K562 (cell line): ENCODE measurements around the gene NADSYN1. TPM values are rescaled to one million over a fixed set of nuclear protein-coding genes. Genes with fewer than 3 reads are reported as not detected.

Source experiments
- ATAC-seq: fragments of 200-7000 bp; cut with Tn5 transposase; 3 replicates; pipeline ENCODE4 v1.9.1; 2020; ENCODE audit warnings: moderate library complexity
- BruUV-seq: library from RNA; stranded (reverse); fragments of 400-500 nt; replicated peaks from 2 replicates; lab custom pipeline; 2021; lab: Mats Ljungman, UMichigan
- CTCF ChIA-PET: fragments of 300-600 bp; formaldehyde crosslinking; extraction: SDS; loops from one replicate; lab custom pipeline; 2021; ENCODE audit warnings: low intra/inter-chr PET ratio; lab: Yijun Ruan, JAX
- POLR2A ChIA-PET: fragments of 300-600, 350-650 bp; sonication (Branson Sonifier 250); formaldehyde crosslinking; extraction: SDS; loops from one replicate; lab custom pipeline; 2021; ENCODE audit warnings: antibody characterized with exemption, inconsistent platforms; lab: Yijun Ruan, JAX
- DNase-seq, 4 experiments: peaks; one replicate each; pipeline versions ENCODE4 v3.0.0 to v3.0.0-alpha.2; 2011 to 2018; ENCODE audit warnings: low spot score in 3 of 4, mixed read lengths in 3 of 4; ENCODE audit errors: extremely low read depth in 1 of 4
- FAIRE-seq: peaks from 2 replicates; lab custom pipeline; 2011; peaks lifted over from hg19 to GRCh38; lab: Jason Lieb, UNC
- H2AFZ ChIP-seq: 2 replicates; pipeline ENCODE4 v1.6.0; 2011; ENCODE audit warnings: low read depth, low read length, control low read depth, inconsistent platforms
- H3K27ac ChIP-seq: fragments of 200-600 bp; 3 replicates; pipeline ENCODE4 v1.8.0; 2011; ENCODE audit warnings: low read depth, mild to moderate bottlenecking, control low read depth, inconsistent platforms, low read length, moderate library complexity, mixed read lengths; ENCODE audit errors: extremely low read depth
- H3K27me3 ChIP-seq, 2 experiments: fragments of 300-600 bp in 1 of 2; 2 replicates in 1 of 2; 3 replicates in 1 of 2; pipeline versions ENCODE4 v1.6.0 to v1.8.0; 2011; ENCODE audit warnings: inconsistent platforms in 2 of 2, low read length in 2 of 2, mild to moderate bottlenecking in 1 of 2, mixed read lengths in 1 of 2, moderate library complexity in 1 of 2; ENCODE audit not compliant: control insufficient read depth in 2 of 2, insufficient read depth in 2 of 2
- H3K36me3 ChIP-seq: fragments of 300-600 bp; 3 replicates; pipeline ENCODE4 v1.8.0; 2011; ENCODE audit warnings: mild to moderate bottlenecking, low read length, inconsistent platforms; ENCODE audit not compliant: control insufficient read depth, insufficient read depth
- H3K4me1 ChIP-seq, 2 experiments: fragments of 200-600 bp in 1 of 2; replicated peaks in 1 of 2; 2 replicates in 1 of 2; 3 replicates in 1 of 2; pipeline versions ENCODE4 v1.5.1 to v1.8.0; 2011; ENCODE audit warnings: inconsistent platforms in 2 of 2, low read length in 2 of 2, mild to moderate bottlenecking in 1 of 2, mixed read lengths in 1 of 2, moderate library complexity in 1 of 2; ENCODE audit not compliant: control insufficient read depth in 2 of 2, insufficient read depth in 2 of 2
- H3K4me2 ChIP-seq: 2 replicates; pipeline ENCODE4 v1.6.1; 2011; ENCODE audit warnings: low read length, control low read depth, inconsistent platforms, mixed read lengths; ENCODE audit not compliant: insufficient read depth
- H3K4me3 ChIP-seq: fragments of 200-600 bp; sonication (generic), shearing (Covaris generic); 2 replicates; pipeline ENCODE4 v1.5.1; 2016; ENCODE audit warnings: control low read depth, inconsistent platforms
- H3K79me2 ChIP-seq: fragments of 200-600 bp; 3 replicates; pipeline ENCODE4 v1.8.0; 2011; ENCODE audit warnings: low read length, inconsistent platforms; ENCODE audit not compliant: control insufficient read depth, insufficient read depth
- H3K9ac ChIP-seq, 2 experiments: 2 replicates each; pipeline versions ENCODE4 v1.6.0 to v1.6.1; 2011; ENCODE audit warnings: low read depth in 2 of 2, low read length in 2 of 2, control low read depth in 1 of 2, inconsistent platforms in 1 of 2, mild to moderate bottlenecking in 1 of 2, mixed read lengths in 1 of 2; ENCODE audit not compliant: insufficient read depth in 1 of 2
- H3K9me1 ChIP-seq: one replicate; pipeline ENCODE4 v1.6.0; 2011; ENCODE audit warnings: inconsistent platforms, mild to moderate bottlenecking, low read length, moderate library complexity; ENCODE audit not compliant: control insufficient read depth, insufficient read depth
- H3K9me3 ChIP-seq: replicated peaks from 2 replicates; pipeline ENCODE4 v1.5.1; 2011; ENCODE audit warnings: low read depth, low read length, inconsistent platforms; ENCODE audit not compliant: control insufficient read depth, insufficient read depth
- H4K20me1 ChIP-seq: replicated peaks from 2 replicates; pipeline ENCODE4 v1.6.1; 2011; ENCODE audit warnings: low read length, inconsistent platforms, mixed read lengths; ENCODE audit not compliant: control insufficient read depth, insufficient read depth
- FOXP4 ChIP-seq: sonication (generic); formaldehyde crosslinking; IDR thresholded peaks from 2 replicates; pipeline ENCODE4 v1.8.0; 2022; ENCODE audit warnings: mild to moderate bottlenecking, missing genetic modification reagents, borderline replicate concordance
- HSF4 ChIP-seq: fragments of 250-450 bp; sonication (Bioruptor Pico); IDR thresholded peaks from 2 replicates; pipeline ENCODE4 v2.1.2; 2022; ENCODE audit warnings: mild to moderate bottlenecking, moderate library complexity, borderline replicate concordance
- KAT7 ChIP-seq: sonication (generic); formaldehyde crosslinking; IDR thresholded peaks from 2 replicates; pipeline ENCODE4 v1.8.0; 2022; ENCODE audit warnings: missing genetic modification reagents, mild to moderate bottlenecking, borderline replicate concordance
- NR2C1 ChIP-seq, 2 experiments: fragments of 450-650 bp; IDR thresholded peaks; 2 replicates each; pipeline ENCODE4 v1.6.1; 2017; ENCODE audit warnings: mild to moderate bottlenecking in 2 of 2, antibody characterized with exemption in 1 of 2, inconsistent platforms in 1 of 2, missing compliant biosample characterization in 1 of 2, missing genetic modification characterization in 1 of 2
- NR2C2 ChIP-seq, 2 experiments: fragments of 200-800 bp in 1 of 2; sonication (Bioruptor generic) in 1 of 2; sonication (generic) in 1 of 2; formaldehyde crosslinking in 1 of 2; IDR thresholded peaks; 2 replicates each; pipeline versions ENCODE4 v1.6.1 to v1.8.0; 2016 to 2022; ENCODE audit warnings: mild to moderate bottlenecking in 1 of 2, missing compliant biosample characterization in 1 of 2, missing genetic modification characterization in 1 of 2, missing genetic modification reagents in 1 of 2
- NR3C1 ChIP-seq: sonication (generic); formaldehyde crosslinking; IDR thresholded peaks from 2 replicates; pipeline ENCODE4 v1.8.1; 2022; ENCODE audit warnings: missing genetic modification reagents
- RBM15 ChIP-seq: fragments of 200-400 bp; formaldehyde crosslinking; IDR thresholded peaks from 2 replicates; pipeline ENCODE4 v1.6.1; 2018; ENCODE audit warnings: mild to moderate bottlenecking, low read length, moderate library complexity; ENCODE audit not compliant: insufficient read depth
- SOX6 ChIP-seq: fragments of 450-650 bp; IDR thresholded peaks from 2 replicates; pipeline ENCODE4 v1.6.1; 2014; ENCODE audit warnings: mild to moderate bottlenecking
- USF2 ChIP-seq: sonication (generic); formaldehyde crosslinking; IDR thresholded peaks from 2 replicates; pipeline ENCODE4 v1.5.0; 2020; ENCODE audit warnings: missing genetic modification reagents
- ZNF561 ChIP-seq: fragments of 450-650 bp; formaldehyde crosslinking; conservative IDR thresholded peaks from 2 replicates; pipeline ENCODE4 v1.4.0; 2020; ENCODE audit warnings: mild to moderate bottlenecking, moderate library complexity
- ZNF584 ChIP-seq: fragments of 200-800 bp; sonication (Bioruptor generic); IDR thresholded peaks from 2 replicates; pipeline ENCODE4 v1.6.1; 2016; ENCODE audit warnings: low read depth, mild to moderate bottlenecking, missing genetic modification characterization, missing compliant biosample characterization
- WGBS: fragments of 100-300 bp; shearing (Covaris generic); methylation state at CpG from one replicate; pipeline ENCODE4 v1.1.6; 2016; ENCODE audit warnings: low coverage, mixed read lengths; ENCODE audit not compliant: insufficient coverage; ENCODE audit errors: missing lambda C conversion rate; 5-methylcytosine and 5-hydroxymethylcytosine counted together
- in situ Hi-C: fragments of 300-500 bp; cut with MboI; formaldehyde crosslinking; loops from 4 replicates; pipeline ENCODE4 v1.15.0; 2018; ENCODE audit warnings: inconsistent platforms, mixed read lengths
- intact Hi-C: fragments of 100-400 bp; cut with micrococcal nuclease; formaldehyde crosslinking; loops from 2 replicates; pipeline ENCODE4 v1.14.2; 2022
- polyA plus RNA-seq, 8 experiments: library from polyadenylated mRNA; depleted of rRNA in 4 of 8; stranded (reverse) in 5 of 8; unstranded in 3 of 8; fragments of >200 nt; fragmentation: Nextera tagmentation in 2 of 8; fragmentation: Illumina TruSeq in 1 of 8; extraction: Ambion mirVana in 2 of 8; extraction: Trizol in 1 of 8; gene quantifications; 2 replicates each; pipeline versions ENCODE4 v1.2.1 to v1.2.3, GENCODE V29; 2011 to 2014; ENCODE audit warnings: inconsistent platforms in 1 of 8, missing spikeins in 1 of 8
- total RNA-seq, 7 experiments: library from RNA; depleted of rRNA in 6 of 7; stranded (reverse); fragments of >200 nt in 6 of 7; fragmentation: Illumina TruSeq in 2 of 7; extraction: Trizol in 2 of 7; gene quantifications; 2 replicates each; pipeline versions ENCODE4 v1.2.1 to v1.2.3, GENCODE V29; 2011 to 2021; ENCODE audit warnings: low replicate concordance in 1 of 7

The NADSYN1 gene
- total and polyA plus RNA-seq, 9 of the 15 experiments (the other 6 are each of a cell fraction or from before 2014, with no cell fraction given), result 12.7 to 57.3 (median 42.1) TPM

- no TSS peak for BruUV-seq
- 66% methylated on average over 9 of the region's 11 CpGs for WGBS
Observed at GRCh38 chr11:71459767-71460320, 6.8 kb downstream of the NADSYN1 start.

GRCh38 chr11:71461696-71462095 is 8.7 kb downstream of the NADSYN1 start:
- H3K27ac ChIP-seq, result no peak overlapping the region
- intact Hi-C loops (no loop called here), in situ Hi-C loops (no loop called here)
- H3K4me2 ChIP-seq, result no peak overlapping the region
- H3K36me3 ChIP-seq, result peaks cover 73% of the 10 kb centered on the region
- no peak overlapping the region for H2AFZ ChIP-seq
- no peaks in the 10 kb centered on the region for H3K27me3 ChIP-seq
- 88% methylated on average over 9 of the region's 9 CpGs for WGBS
- ATAC-seq, result no peak
- no peak for FAIRE-seq
- no peak overlapping the region for H3K4me3 ChIP-seq
- no peaks in the 10 kb centered on the region for H4K20me1 ChIP-seq
- H3K9ac ChIP-seq, result no peak overlapping the region
- H3K79me2 ChIP-seq, result no peaks in the 10 kb centered on the region
- peaks cover 0 to 6% of the 10 kb centered on the region in 2 experiments; a peak in 1 of 5 replicates for H3K4me1 ChIP-seq
- DNase-seq, result no peak
- ChIA-PET CTCF (no interaction called here), POLR2A (interaction anchor here (0.6 kb wide), 1 partner anchor 1737 kb away, joined by 3 read pairs; no protein-coding TSS in a partner anchor)
- no TSS peak for BruUV-seq
- H3K9me1 ChIP-seq, result peaks cover 6% of the 10 kb centered on the region
- no peaks in the 10 kb centered on the region for H3K9me3 ChIP-seq
- TF ChIP-seq RBM15 (no peak), SOX6 (no peak), ZNF561 (CRISPR knock-in tag) (no peak), ZNF584 (CRISPR knock-in tag) (no peak), HSF4 (CRISPR knock-in tag) (no peak), NR3C1 (CRISPR knock-in tag) (no peak), KAT7 (CRISPR knock-in tag) (no peak), FOXP4 (CRISPR knock-in tag) (no peak)

More at GRCh38 chr11:71459767-71460320, 6.8 kb downstream of the NADSYN1 start:
- no peak overlapping the region for H3K27ac ChIP-seq
- peaks cover 79% of the 10 kb centered on the region for H3K36me3 ChIP-seq
- DNase-seq (no peak), ATAC-seq (no peak), FAIRE-seq (no peak)
- H2AFZ ChIP-seq, result no peak overlapping the region
- H3K9me3 ChIP-seq, result no peaks in the 10 kb centered on the region
- H4K20me1 ChIP-seq, result no peaks in the 10 kb centered on the region
- no peaks in the 10 kb centered on the region for H3K27me3 ChIP-seq
- TF ChIP-seq USF2 (no peak), NR2C2 (CRISPR knock-in tag; IDR thresholded peaks at IDR 0.05) (peak; percentile 90), NR2C2 (tag; IDR thresholded peaks at IDR 0.05) (peak; percentile 90), NR2C1 (IDR thresholded peaks at IDR 0.05) (peak; percentile 94), NR2C1 (tag; IDR thresholded peaks at IDR 0.05) (peak; percentile 95)
- POLR2A ChIA-PET, result no interaction called here
- peaks cover 6% of the 10 kb centered on the region for H3K9me1 ChIP-seq
- in situ Hi-C loops, result no loop called here
- H3K79me2 ChIP-seq, result no peaks in the 10 kb centered on the region; the same call in 2 of the 3 replicates
- H3K4me1 ChIP-seq, result peaks cover 0 to 6% of the 10 kb centered on the region in 2 experiments; a peak in 1 of 5 replicates
- no peak overlapping the region for H3K4me3 ChIP-seq
- H3K4me2 ChIP-seq, result no peak overlapping the region
- no peak overlapping the region for H3K9ac ChIP-seq
- CTCF ChIA-PET, result no interaction called here
- intact Hi-C loops, result no loop called here
